Lower lobe of right lung (tissue), 2 donors: ENCODE results near the gene RAB40B. TPM values are rescaled to one million over a fixed set of nuclear protein-coding genes. Genes with fewer than 3 reads are reported as not detected.

Source experiments
- ATAC-seq, 2 donors: fragments of 200-7000 bp; cut with Tn5 transposase; one replicate each; pipeline ENCODE4 v1.9.1; 2020 to 2022; ENCODE audit warnings: mild to moderate bottlenecking in 2 of 2, moderate library complexity in 2 of 2
- DNase-seq: peaks from one replicate; pipeline ENCODE4 v3.0.0-alpha.2; 2020
- H3K27ac ChIP-seq: fragments of 200-600 bp; one replicate; pipeline ENCODE4 v1.8.0; 2022
- H3K27me3 ChIP-seq: fragments of 200-600 bp; one replicate; pipeline ENCODE4 v1.8.0; 2022; ENCODE audit warnings: low read depth
- H3K36me3 ChIP-seq: fragments of 200-600 bp; one replicate; pipeline ENCODE4 v1.8.0; 2022; ENCODE audit warnings: mild to moderate bottlenecking
- H3K4me1 ChIP-seq: fragments of 200-600 bp; one replicate; pipeline ENCODE4 v1.8.0; 2022
- H3K4me3 ChIP-seq: fragments of 200-600 bp; one replicate; pipeline ENCODE4 v1.8.0; 2022; ENCODE audit warnings: mild to moderate bottlenecking
- H3K9me3 ChIP-seq: fragments of 200-600 bp; one replicate; pipeline ENCODE4 v1.8.0; 2022
- CTCF ChIP-seq: fragments of 200-600 bp; IDR thresholded peaks from one replicate; pipeline ENCODE4 v1.8.0; 2022; ENCODE audit warnings: antibody characterized with exemption, mild to moderate bottlenecking
- intact Hi-C: fragments of 100-400 bp; cut with DNase I; formaldehyde crosslinking; loops from one replicate; pipeline ENCODE4 v1.11.0; 2022
- total RNA-seq: library from RNA; stranded (reverse); fragmentation: NEBNext Ultra II Directional; extraction: Animal tissue kit (Norgen Biotek cat#: 25700); gene quantifications from one replicate; pipeline ENCODE4 v1.2.1, GENCODE V29; 2021
- donor health status: DM: no; HTN: yes; CAD: no; lungs with severe emphysema.

Gene RAB40B
- total RNA-seq, 1 donor from 2014 or later = 10.2 TPM

- Histone ChIP-seq H3K27ac (no peak overlapping the region), H3K4me3 (no peak overlapping the region), H3K9me3 (no peaks in the 10 kb centered on the region), H3K27me3 (no peaks in the 10 kb centered on the region), H3K4me1 (peaks cover 12% of the 10 kb centered on the region), H3K36me3 (peaks cover 62% of the 10 kb centered on the region)
- ATAC-seq = no peak
- no peak for TF ChIP-seq CTCF
- DNase-seq = peak; percentile 6
- intact Hi-C loops = no loop called here
Measured at GRCh38 chr17:82631544-82631943, 67.0 kb downstream of the RAB40B start.

- H3K36me3 ChIP-seq = peaks cover 76% of the 10 kb centered on the region
- no peak for TF ChIP-seq CTCF
- H3K4me3 ChIP-seq = no peak overlapping the region
- H3K27me3 ChIP-seq = no peaks in the 10 kb centered on the region
- no peaks in the 10 kb centered on the region for H3K9me3 ChIP-seq
- DNase-seq (peak; percentile 7), ATAC-seq (no peak)
- no peak overlapping the region for H3K27ac ChIP-seq
- intact Hi-C loops = no loop called here
- peaks cover 12% of the 10 kb centered on the region for H3K4me1 ChIP-seq
Measured at GRCh38 chr17:82630212-82630611, 68.3 kb downstream of the RAB40B start.

- peaks cover 80% of the 10 kb centered on the region for H3K36me3 ChIP-seq
- H3K4me1 ChIP-seq = peaks cover 12% of the 10 kb centered on the region
- intact Hi-C loops = no loop called here
- no peak overlapping the region for H3K27ac ChIP-seq
- DNase-seq = peak; percentile 2
- TF ChIP-seq CTCF = no peak
- no peaks in the 10 kb centered on the region for H3K27me3 ChIP-seq
- no peak for ATAC-seq
- H3K4me3 ChIP-seq = no peak overlapping the region
- H3K9me3 ChIP-seq = no peaks in the 10 kb centered on the region
Measured at GRCh38 chr17:82629748-82630147, 68.8 kb downstream of the RAB40B start.

- no peaks in the 10 kb centered on the region for H3K9me3 ChIP-seq
- no peaks in the 10 kb centered on the region for H3K27me3 ChIP-seq
- DNase-seq = peak; percentile 39
- no peak overlapping the region for H3K4me3 ChIP-seq
- peaks cover 87% of the 10 kb centered on the region for H3K36me3 ChIP-seq
- H3K27ac ChIP-seq = no peak overlapping the region
- H3K4me1 ChIP-seq = peaks cover 12% of the 10 kb centered on the region
- ATAC-seq = peak in 1 of 2 donors; percentile 8
- intact Hi-C loops = no loop called here
- no peak for TF ChIP-seq CTCF
Measured at GRCh38 chr17:82627405-82627804, 71.1 kb downstream of the RAB40B start.

GRCh38 chr17:82623707-82624106 is 74.8 kb downstream of the RAB40B start:
- Histone ChIP-seq H3K4me3 (no peak overlapping the region), H3K4me1 (peaks cover 12% of the 10 kb centered on the region), H3K36me3 (peaks cover 100% of the 10 kb centered on the region), H3K27ac (no peak overlapping the region), H3K27me3 (no peaks in the 10 kb centered on the region), H3K9me3 (no peaks in the 10 kb centered on the region)
- no peak for TF ChIP-seq CTCF
- intact Hi-C loops = no loop called here
- peak in 1 of 2 donors; percentile 27 for ATAC-seq
- DNase-seq = peak; percentile 34

GRCh38 chr17:82619641-82620040 is 78.9 kb downstream of the RAB40B start:
- Histone ChIP-seq H3K36me3 (peaks cover 100% of the 10 kb centered on the region), H3K27me3 (no peaks in the 10 kb centered on the region), H3K4me1 (no peaks in the 10 kb centered on the region), H3K27ac (no peak overlapping the region), H3K4me3 (no peak overlapping the region), H3K9me3 (no peaks in the 10 kb centered on the region)
- TF ChIP-seq CTCF = no peak
- ATAC-seq (no peak), DNase-seq (no peak)
- intact Hi-C loops = no loop called here
